NCI-H446 treated with DMSO at 0.1 percent for 48 hours (cell line): ENCODE data around the gene GRK5.
"Not testable (repeated sequence)": the region's sequence is repeated elsewhere in the genome, so short reads cannot be mapped to it uniquely, and the experiment has no call there.

ENCODE experiments used
- DNase-seq: peaks from one replicate; lab custom pipeline; 2025; lab: John Stamatoyannopoulos, UW

GRK5 gene

GRCh38 chr10:119251315-119251708 is 43.9 kb downstream of the GRK5 start:
- no peak for DNase-seq

- no peak for DNase-seq
Observed at GRCh38 chr10:119252051-119252465, 44.7 kb downstream of the GRK5 start.

DNA sequence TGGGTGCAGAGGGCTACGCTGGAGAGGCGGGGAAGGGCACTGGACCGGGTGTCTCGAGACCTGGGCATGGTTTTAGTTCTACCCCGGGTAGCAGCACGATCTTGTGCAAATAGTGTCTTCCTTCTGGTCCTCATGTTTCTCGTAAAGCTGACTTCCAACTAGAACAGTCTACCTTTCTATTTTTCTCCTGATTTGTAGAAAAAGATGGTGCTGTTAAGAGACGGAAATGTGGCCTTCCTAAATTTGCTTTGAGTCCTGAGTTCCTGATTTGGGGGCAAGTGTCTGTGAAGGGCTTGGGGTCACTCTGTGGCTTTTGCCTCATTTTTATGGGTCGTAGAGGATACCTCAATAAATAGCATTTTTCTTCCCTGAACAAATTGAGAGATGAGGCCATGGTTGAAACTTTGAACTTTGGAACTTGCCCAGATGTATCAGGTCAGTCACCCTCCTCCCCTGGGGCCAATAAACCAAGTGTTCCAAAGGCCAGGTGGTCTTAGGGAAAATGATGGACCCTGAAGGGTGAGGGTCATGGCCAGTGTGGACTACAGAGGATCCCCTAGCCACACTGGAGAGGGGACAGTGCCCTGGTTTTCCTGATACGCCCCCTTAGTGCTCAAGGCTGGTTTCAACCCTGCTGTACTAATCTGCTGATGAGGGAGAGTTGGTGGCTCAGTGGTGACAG is 45.2 kb downstream of the GRK5 start:
- no peak for DNase-seq

- DNase-seq: no peak
Observed at GRCh38 chr10:119253433-119254174, 46.2 kb downstream of the GRK5 start.

DNA sequence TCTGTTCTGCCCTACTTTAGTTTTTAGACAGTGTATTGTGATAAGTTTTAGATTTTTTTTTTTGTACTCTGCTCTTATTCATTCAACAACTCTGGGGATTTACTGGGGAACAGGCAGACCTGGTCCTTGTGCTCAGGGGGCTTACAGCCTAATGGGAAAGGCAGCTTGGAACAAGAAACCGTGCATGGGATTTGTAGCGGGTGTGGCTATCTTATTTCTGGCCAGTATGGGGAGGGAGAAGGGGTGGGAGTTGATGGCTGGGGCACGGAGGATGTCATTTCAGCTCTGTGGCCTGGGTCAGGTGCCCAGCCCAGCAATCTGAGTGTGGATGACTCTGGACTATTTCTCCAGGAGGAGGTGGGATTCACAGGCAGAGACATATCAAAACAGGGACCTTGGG is 47.0 kb downstream of the GRK5 start:
- DNase-seq: no peak

DNA sequence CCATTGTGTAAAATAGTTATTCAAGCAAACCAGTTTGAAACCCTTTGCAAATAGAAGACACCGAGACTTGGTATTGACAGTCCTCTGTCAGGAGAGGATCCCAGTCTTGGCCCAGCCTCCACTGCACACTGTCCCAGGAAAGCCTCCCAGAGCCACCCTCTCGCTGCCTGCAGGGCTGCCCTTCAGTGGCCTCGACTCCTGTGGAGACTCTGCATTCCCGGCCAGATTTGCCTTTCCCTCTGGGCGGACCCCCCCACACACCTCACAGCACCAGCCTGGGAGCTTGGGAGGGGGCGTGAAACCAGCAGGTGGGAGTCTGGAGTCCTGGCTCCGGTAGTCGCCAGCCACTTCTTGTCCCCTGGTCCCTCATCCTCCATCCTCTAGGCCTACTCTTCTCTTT is 48.7 kb downstream of the GRK5 start:
- DNase-seq: no peak

DNA sequence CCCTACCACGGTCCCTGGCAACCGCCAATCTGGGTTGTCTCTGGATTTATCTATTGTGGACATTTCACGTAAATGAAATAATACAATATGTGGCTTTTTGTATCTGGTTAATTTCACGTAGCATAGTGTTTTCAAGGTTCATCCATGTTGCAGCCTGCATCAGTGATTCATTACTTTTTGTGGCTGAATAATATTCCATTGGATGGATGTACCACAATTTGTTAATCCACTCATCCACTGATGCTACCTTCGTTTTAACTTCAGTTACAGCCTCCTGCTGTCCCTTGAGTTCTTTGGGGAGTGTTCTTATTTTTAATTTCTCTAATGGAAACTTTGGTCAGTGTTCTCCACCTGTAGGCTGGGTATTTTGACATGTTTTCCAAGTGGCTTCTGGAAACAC is 49.5 kb downstream of the GRK5 start:
- DNase-seq: no peak

DNA sequence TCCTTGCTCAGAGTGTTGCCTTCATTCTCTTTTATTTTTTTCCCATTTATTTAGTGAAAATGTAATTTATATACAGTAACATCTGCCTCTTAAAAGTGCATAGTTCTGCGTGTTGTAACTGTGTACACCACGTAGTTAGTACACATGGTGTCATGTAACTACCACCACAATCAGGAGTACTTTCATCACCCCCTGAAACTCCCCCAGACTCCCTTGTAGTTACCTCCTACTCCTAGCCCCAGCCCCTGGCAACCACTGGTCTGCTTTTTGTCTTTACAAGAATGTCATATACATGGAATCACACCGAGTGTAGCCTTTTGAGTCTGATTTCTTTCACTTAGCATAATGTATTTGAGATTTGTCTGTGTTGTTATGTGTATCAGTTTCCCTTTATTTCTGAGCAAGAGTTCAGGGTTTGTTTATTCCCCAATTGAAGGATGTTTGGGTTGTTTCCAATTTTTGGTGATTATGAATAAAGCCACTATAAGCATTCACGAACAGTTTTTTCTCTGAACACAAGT is 50.6 kb downstream of the GRK5 start:
- DNase-seq: no peak

GRCh38 chr10:119259345-119259744 is 52.0 kb downstream of the GRK5 start:
- DNase-seq: no peak

DNA sequence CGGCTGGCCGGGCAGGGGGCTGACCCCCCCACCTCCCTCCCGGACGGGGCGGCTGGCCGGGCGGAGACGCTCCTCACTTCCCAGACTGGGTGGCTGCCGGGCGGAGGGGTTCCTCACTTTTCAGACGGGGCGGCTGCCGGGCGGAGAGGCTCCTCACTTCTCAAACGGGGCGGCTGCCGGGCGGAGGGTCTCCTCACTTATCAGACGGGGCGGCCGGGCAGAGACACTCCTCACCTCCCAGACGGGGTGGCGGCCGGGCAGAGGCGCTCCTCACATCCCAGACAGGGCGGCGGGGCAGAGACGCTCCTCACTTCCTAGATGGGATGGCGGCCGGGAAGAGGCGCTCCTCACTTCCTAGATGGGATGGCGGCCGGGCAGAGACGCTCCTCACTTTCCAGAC is 53.6 kb downstream of the GRK5 start:
- not testable (repeated sequence) for DNase-seq

GRCh38 chr10:119263951-119264617 is 56.7 kb downstream of the GRK5 start:
- peak; percentile 33 for DNase-seq

DNA sequence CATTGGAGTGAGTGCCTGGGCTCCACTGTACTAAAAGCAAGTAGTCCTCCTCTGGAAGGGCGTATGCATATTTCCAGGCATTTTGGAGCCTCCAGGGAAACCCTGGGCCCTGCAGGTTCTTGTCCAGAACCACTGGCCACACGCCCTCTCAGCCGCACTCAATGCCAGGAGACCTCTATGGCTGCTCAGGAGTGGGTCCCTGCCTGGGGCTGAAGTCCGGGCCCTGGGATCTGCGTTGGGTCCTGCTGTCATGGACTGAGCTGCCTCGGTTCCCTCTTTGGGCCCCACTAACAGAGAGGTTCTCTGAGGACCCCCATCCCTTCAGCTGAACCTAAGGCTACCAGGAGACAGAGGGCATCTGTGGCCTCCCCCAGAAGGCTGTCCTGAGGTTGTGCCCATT is 58.3 kb downstream of the GRK5 start:
- DNase-seq: no peak

- no peak for DNase-seq
Observed at GRCh38 chr10:119267384-119267783, 60.0 kb downstream of the GRK5 start.

DNA sequence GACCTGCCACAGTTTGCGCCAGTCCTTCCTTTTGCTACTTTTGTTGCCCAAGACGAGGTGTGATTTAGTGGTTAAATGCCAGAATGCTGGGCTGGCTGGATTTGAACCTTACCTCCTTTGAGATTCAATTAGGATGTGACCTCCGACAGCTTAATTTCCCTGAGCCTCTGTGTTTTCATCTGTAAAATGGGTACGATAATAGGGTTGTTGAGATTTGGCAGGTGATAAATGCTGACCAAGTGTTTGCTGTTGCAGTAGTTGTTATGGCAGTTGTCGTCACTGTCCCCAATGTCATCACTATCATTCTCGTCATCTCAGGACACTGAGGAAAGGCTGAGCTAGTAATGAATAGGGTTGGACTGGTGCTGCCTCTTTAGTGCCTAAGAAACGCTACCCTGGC is 61.1 kb downstream of the GRK5 start:
- no peak for DNase-seq

GRCh38 chr10:119268871-119269506 is 61.6 kb downstream of the GRK5 start:
- DNase-seq: no peak

DNA sequence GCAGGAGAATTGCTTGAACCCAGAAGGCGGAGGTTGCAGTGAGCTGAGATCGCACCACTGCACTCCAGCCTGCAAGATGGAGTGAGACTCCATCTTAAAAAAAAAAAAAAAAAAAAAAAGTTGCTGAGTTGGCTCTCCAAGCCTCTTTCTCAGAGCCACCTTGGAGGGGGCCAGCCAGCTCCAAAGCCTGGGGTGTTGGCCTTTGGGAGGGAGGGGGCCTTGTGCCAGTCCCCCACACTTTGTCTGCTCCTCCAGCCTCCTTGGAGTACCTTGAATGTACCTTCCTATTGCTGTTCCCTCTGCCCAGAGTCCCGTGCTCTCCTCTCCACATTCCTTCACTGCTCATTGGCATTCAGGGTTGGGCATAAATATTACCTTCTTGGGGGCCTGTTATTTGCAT is 62.4 kb downstream of the GRK5 start:
- DNase-seq: no peak

DNA sequence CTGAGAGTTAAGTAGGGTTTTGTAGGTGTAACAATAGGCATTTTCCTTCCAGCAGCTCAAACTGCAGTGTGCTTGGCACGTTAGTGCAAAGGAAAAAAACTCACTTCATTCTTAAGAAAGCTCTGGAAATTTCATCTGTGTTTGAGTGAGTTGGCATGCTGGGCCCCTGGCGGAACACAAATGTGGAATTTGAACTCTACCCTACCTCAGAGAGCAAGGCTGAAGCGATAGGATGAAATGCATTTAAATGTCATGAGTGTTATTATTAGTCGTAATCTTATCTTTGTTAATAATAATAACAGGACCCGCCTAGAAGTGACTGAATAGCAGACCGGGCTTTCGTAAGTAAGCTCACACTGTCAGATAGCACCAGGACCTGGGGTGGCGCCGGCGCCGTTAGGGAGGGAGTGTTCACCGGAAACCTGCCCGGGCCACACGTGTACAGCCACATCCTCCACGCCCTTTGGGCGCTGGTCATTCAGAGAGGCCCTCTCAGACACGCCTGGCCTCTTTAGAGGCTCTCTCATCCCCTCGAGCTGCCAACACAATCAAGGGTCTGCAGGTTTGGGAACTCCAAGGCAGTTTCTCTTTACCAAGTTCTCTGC is 63.5 kb downstream of the GRK5 start:
- DNase-seq: no peak

GRCh38 chr10:119272338-119272734 is 65.0 kb downstream of the GRK5 start:
- DNase-seq: not testable (repeated sequence)

DNA sequence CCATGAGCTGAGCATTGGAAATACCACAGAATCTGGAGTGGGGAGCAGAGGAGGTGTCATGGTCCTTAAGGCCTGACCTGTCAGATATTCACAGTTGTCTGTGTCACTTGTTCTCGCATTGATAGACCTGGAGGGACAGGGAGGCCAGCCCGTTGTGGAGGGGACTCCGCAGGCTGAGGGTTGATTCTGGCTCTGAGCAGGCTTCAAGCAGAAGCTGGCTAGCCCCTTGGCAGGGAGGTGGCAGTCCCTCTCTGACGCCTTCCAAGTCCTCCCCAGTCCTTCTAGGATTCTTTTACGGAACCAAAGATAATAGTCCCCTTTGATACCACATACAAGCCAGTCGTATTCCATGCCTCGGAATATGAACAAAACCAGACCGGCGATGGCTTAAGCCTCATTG is 65.4 kb downstream of the GRK5 start:
- no peak for DNase-seq

GRCh38 chr10:119273413-119273812 is 66.0 kb downstream of the GRK5 start:
- DNase-seq: no peak

GRCh38 chr10:119274519-119275045 is 67.2 kb downstream of the GRK5 start:
- DNase-seq: no peak

- no peak for DNase-seq
Observed at GRCh38 chr10:119275085-119275484, 67.7 kb downstream of the GRK5 start.
